HG02623 (cell line): ENCODE results near the gene BRI3BP.
"Not testable (repeated sequence)": the region's sequence is repeated elsewhere in the genome, so short reads cannot be mapped to it uniquely, and the experiment has no call there.

Source experiments
- ATAC-seq: cut with Tn5 transposase; IDR thresholded peaks from one replicate; pipeline ENCODE4 v1.9.1; 2021; ENCODE audit warnings: moderate library complexity; ENCODE audit not compliant: unreplicated experiment

Gene BRI3BP

DNA sequence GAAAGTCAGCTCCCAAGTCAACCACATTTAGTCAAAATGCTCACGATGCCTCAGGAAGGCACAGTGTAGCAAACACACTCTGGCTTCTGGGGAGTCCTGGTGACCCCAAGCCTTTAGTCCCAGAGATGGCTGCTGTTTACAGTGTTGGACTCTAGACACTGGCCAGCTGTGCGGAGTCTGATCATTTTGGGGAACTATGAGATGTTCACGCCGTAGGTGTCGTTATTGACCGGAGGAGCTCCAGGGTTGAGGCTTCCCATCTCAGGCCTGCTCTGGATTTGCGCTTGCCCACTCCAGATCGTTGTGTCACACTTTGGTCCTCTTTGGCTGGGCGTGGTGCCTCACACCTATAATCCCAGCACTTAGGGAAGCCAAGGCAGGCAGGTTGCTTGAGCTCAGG lies 27.7 kb downstream of the BRI3BP start:
- no peak for ATAC-seq

DNA sequence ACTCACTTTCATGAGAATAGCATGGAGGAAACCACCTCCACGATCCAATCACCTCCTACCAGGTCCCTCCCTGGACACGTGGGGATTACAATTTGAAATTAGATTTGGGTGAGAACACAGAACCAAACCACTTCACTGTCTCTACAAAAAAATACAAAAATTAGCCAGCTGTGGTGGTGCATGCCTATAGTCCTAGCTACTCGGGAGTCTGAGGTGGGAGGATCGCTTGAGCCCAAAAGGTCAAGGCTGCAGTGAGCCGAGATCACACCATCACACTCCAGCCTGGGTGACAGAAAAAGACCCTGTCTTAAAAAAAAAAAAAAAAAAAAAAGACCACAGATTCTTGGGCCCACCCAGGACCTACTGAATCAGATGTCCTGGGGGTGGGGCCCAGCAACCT lies 28.3 kb downstream of the BRI3BP start:
- ATAC-seq = no peak

DNA sequence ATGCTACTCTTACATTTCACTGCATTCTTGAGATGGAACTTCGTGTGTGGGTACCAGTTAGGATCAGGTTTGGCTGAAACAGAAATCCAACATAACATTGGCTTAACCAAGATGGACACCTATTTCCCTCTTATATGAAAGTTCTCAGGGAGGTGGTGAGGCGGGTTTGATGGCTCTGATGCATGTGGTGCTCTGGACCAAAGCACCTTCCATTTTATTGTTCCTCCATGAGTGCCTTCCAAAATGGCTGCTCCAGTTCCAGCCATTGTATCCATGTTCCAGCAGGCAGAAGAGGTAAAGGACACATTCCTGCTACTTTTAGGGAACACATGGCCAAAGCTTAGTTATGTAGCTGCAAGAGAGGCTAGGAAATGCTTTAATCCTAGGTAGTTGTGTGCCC lies 29.6 kb downstream of the BRI3BP start:
- no peak for ATAC-seq

DNA sequence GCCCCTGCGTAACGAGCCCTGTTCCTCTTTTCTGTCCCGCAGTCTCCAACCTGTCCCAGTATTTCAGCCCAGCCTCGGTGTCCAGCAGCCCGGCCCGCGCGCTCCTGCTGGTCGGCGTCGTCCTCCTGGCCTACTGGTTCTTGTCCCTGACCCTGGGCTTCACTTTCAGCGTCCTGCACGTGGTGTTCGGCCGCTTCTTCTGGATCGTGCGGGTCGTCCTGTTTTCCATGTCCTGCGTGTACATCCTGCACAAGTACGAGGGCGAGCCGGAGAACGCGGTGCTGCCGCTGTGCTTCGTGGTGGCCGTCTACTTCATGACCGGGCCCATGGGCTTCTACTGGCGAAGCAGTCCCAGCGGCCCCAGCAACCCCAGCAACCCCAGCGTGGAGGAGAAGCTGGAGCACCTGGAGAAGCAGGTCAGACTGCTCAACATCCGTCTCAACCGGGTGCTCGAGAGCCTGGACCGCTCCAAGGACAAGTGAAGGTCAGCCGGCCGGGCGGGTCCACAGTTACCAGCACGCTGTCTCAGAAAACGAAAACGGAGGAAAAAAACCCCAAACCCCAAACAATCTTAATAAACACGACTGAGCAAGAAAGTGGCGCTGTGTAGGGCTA lies 31.6 kb downstream of the BRI3BP start:
- no peak for ATAC-seq

DNA sequence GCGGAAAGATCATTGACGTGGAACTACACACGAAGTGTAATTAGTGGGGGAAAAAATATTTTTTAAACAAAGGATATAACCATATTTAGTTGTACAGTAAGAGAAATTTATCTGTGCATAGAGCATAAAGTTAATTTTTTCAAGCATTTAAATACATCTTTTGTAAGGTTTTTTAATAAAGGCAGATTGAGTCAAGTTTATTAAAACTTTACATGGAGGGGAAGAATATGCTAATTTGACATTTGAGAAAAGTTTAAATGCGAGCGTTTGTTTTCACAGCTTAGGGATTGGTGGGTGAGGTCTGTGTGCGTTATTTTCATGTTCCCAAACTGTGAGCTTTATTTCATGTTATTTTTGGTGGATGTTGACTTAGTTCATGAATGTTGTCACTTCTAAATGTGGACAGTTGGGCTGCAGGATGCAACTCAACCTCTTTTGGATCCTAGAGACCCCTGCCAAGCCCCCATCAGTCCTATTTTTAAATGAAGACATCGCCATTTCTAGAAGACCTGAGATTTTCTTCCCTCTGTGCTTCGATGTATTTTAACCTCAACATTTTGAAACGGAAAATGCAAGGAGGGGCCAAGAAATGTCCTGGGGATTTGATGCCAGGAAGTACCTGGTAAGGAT lies 32.3 kb downstream of the BRI3BP start:
- ATAC-seq = no peak

DNA sequence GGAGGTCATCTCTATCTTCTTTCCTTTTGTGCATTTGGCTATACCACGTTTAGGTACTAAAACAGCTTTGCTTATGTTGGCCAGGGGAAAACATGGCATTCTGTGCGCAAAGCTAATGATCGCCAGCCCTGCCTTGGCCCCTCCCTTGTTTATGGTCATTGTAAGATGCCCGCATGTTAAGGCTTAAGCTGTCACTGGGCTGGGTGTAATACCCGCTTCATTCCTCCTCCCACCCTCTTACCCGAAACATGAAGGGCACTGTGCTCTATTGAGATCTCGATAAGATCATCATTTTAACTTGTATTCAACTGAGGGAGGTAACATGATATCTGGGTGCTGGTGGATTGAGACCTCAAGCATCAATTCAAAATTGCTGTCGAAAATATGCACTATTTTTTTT lies 34.7 kb downstream of the BRI3BP start:
- no peak for ATAC-seq

DNA sequence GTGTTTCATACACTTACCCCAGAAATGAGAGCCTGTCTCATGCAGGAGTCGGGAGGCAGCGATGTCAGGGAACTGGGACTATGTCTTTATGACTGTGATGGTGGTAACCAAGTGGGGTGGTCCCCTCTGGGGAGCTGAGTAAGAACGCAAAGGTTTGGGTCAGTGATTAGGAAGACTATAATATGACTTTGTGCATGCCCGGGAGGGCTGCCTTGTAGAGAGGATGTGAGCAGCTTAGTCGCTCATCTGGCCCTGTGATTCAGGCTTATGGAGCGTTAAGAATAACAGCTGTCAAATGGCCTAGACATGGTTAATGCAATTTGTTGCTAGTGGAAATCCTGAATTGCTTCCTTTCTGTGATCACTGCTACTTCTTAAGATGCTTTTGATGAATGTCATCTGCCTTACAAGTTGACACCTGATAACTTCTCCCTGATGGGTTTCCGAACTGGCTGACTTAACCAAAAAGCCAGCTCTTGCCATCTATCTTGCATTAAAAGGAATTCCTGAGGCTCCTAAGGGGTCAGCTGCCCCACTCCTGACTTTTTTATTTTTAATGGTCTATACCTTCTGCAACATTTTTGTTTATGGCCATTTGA lies 36.4 kb downstream of the BRI3BP start:
- no peak for ATAC-seq

DNA sequence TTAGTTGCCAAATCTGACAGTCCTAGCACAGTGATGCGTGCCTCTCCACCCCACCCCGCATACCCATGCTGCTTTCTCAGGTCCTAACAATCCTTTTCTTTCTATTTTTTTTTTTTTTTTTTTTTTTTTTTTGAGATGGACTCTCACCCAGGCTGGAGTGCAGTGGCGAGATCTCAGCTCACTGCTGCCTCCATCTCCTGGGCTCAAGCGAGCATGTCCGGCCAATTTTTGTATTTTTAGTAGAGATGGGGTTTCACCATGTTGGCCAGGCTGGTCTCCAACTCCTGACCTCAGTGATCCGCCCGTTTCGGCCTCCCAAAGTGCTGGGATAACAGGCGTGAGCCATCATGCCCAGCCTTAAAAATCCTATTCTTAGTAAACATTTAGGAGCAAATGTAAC lies 38.0 kb downstream of the BRI3BP start:
- not testable (repeated sequence) for ATAC-seq

DNA sequence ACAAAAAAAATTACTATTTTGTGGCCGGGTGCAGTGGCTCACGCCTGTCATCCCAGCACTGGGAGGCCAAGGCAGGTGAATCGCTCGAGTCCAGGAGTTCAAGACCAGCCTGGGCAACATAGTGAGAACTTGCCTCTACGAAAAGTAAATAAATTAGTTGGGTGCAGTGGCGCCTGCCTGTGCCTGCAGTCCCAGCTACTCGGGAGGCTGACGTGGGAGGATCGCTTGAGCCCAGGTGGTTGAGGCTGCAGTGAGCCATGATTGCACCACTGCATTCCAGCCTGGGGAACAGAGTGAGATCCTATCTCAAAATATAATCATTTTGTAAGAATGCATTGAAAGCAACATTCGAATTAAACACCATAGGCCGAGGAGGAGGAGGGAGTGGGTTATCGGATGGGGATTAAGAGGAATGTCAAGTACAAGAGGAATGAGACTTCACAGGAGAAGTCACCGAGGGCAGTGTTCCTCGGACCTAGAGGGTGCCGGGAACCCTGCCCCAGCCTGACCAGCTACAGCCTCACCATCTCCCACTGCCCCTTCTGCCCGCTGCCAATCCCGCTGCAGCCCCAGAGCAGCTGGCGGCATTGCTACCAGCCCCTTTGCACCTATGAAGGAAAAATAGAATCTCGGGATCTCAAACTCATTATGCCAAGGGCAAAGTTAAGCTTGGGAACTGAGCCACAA lies 39.2 kb downstream of the BRI3BP start:
- ATAC-seq = no peak

DNA sequence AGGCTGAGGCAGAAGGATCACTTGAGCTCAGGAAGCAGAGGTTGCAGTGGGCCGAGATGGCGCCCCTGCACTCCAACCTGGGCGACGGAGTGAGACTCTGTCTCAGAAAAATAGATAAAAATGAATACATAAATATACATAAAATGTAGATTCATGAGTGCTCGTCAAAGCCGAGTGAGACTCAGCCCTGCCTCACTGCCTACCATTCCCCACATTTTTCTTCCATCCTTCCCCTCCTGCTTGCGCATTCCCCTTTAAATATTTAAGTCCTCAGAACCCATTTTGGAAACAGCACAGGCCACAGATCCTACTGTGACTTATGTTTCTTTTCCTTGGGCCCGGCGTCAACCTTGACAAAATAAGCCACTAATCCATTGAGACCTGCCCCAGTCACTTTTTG lies 39.8 kb downstream of the BRI3BP start:
- ATAC-seq = no peak

DNA sequence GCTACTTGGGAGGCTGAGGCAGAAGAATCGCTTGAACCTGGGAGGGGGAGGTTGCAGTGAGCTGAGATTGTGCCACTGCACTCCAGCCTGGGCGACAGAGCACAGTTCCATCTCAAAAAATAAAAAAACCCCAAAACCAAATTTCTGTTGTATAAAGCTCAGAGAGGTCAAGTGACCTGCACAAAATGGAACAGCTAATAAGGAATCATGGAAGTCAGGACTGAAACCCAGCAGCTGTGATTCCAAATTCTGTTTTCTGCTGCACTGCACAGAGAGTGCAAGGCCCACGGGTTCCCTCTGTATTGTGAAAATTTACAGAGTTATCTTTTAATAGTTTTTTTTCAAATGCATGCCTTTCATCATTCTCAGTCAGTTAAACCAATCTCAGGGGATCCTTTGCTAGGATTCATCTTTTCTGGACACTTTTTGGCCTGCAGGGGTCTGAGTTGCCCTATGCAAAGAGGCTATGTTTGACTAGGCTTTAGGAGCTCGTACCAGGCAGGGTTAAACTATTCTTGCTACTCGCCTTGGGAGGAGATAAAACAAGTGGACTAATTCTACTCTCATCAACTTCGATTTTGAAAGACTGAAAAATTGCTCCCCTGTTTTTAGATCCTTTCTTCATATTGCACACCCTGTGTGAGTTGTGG lies 45.7 kb downstream of the BRI3BP start:
- ATAC-seq = no peak

DNA sequence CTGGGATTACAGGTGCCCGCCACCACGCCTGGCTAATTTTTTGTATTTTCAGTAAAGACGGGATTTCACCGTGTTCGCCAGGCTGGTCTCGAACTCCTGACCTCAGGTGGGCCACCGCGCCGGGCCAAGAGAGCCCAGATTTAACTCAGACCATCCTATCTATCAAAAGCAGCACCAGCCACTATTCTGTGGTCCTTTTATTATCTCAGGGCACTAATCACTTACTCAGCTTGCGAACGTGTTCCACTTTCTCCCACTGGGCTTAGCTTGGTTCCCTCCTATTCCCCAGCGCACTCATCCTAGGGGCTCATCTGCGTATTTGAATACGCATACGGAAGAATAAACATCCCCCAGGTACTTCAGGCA lies 55.6 kb downstream of the BRI3BP start:
- no peak for ATAC-seq

DNA sequence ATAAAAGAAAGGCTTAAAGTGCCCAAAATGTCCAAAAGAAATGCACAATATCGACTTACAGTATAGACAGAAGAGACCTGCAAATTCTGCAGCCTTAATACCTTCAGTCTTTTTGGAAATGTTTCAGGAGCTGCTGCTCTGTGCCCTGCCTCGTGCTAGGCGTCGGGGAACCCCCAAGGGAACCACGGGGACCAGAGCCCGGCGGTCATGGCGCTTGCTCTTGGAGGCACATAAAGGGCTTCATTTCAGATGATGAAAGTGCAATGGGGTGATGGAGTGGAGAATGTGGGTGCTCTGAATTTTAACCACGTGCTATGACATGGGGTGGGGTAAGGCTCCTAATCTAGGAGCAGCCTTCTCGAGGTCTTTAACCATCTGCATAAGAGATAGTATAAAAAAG lies 57.0 kb downstream of the BRI3BP start:
- ATAC-seq = no peak

DNA sequence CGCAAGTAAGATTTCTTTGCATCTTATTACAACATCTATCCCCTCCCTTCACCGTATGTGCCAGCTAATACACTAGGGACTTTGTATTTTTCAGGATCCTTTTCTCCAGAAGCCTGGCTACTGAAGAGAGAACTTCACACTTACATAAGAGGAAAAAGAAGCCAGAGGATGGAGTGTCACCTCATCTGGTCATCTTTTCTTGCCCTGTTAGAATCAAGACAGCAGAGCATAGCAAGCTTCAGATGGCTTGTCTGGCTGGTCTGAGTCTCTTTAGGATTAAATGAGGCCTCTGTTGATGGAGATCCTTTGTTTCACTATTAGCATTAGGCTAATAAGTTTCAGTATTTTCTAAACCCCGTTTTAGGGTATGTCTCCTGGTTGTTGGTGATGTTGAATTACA lies 57.4 kb downstream of the BRI3BP start:
- ATAC-seq = no peak

DNA sequence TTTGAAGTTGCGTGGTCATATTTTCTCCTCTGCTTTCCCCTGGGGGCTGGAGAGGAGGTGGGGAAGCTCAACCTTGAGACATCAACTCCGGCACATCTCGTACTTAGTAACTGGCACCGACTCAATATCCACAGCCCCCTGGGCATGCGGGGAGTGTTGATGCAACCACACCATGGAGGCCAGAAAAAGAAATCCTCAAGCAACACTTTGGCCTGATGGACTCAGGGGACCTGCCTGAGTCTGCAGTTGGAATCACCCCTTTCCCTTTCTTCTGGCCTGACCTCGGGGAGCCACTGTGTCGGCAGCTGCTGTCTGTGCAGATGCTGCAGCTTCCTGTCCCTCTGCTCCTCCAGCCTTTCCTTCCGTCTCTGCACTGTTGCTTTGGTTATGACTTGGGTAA lies 60.4 kb downstream of the BRI3BP start:
- no peak for ATAC-seq

DNA sequence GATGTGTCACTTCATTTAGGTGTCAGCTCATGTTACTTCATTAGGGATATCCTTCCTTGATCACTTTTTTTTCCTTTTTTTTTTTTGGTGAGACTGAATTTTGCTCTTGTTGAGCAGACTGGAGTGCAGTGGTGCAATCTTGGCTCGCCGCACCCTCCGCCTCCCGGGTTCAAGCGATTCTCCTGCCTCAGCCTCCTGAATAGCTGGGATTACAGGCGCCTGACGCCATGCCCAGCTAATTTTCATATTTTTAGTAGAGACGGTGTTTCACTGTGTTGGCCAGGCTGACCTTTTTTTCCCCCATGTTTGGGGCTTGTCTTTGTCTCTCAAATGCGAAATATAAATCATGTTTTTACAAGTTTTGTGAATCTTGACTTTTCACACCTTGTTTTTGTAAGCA lies 62.1 kb downstream of the BRI3BP start:
- ATAC-seq = no peak

DNA sequence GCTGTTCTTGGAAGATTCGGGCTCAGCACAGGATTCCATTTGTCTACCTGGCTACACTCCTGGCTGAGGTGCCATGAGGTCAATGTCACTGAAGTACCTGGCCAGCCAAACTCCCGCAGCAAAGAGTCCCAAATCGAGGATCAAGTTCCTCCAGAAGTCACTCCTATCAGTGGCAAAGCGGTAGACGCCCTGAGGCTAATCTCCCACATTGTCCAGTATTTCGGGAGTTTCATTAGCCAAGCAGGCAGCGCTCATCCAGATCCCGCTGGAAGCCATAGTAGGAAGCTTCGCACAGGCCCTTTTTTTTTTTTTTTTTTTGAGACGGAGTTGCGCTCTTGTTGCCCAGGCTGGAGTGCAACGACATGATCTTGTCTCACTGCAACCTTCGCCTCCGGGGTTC lies 62.9 kb downstream of the BRI3BP start:
- ATAC-seq = no peak

DNA sequence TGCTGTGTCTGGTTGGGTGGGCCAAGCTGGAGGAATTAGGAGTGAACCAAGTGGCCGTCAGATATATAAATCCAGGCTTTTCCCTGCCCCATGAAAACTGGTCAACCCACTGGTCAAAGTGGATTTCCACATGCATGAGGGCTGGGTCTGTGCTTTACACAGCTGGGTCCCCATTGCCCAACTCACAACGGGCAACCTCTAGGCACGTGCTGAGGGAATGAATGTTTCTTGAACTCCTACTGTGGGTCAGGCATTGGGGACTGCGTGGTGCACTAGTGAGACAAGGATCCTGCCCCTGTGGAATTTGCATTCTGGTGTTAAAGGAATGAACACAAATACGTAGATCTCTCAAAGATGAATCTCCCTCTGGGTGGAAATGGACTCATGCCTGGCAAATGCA lies 64.3 kb downstream of the BRI3BP start:
- no peak for ATAC-seq

DNA sequence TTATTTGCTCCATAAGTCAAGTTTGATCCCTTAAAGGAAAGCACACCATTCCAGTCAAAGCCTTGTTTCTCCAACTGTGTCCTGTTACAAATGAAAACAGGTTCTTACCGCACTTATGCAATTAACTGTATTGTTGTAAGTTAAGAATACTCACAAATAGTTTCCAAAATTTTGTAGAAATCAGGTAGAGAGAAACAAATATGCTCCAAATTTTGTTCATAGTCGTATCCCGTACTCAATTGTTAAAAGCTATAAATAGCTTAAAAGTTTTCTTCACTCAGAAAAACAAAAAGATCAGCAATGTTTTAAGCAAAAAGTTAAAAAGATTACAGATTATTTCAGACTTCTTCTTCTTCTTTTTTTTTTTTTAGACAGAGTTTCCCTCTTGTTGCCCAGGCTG lies 67.8 kb downstream of the BRI3BP start:
- ATAC-seq = no peak

DNA sequence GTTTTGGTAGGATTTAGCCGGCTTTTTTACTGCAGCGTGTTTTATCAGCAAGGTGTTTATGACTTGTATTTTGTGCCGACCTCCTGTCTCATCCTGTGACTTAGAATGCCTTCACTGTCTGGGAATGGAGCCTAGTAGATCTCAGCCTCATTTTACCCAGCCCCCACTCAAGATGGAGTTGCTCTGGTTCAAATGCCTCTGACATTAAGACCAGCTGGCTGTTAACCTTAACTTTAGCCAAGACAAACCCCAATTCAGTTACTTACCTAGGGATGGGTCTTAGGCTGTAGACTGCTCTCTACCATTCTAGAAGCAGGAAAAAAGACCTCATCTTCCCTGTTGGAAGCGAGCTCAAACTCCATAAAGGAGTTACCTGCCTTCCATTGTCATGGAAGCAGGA lies 70.1 kb downstream of the BRI3BP start:
- not testable (repeated sequence) for ATAC-seq

DNA sequence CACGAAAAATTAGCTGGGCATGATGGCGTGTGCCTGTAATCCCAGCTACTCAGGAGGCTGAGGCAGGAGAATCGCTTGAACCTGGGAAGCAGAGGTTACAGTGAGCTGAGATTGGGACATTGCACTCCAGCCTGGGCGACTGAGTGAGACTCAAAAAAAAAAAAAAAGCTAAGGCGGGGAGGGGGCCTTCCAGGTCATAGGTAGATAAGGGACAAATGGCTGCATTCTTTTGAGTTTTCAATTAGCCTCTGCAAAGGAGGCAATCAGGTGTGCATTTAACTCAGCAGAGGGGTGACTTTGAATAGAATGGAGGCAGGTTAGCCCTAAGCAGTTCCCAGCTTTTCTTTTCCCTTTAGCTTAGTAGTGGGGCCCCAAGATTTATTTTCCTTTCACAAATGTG lies 71.0 kb downstream of the BRI3BP start:
- no peak for ATAC-seq
